Astrocyte of the cerebellum (primary cell): Measurements from ENCODE around the gene SRPK2.

ENCODE experiments used
- DNase-seq: peaks from one replicate; pipeline ENCODE4 v3.0.0-alpha.2; 2011; ENCODE audit warnings: low read depth
- H3K4me3 ChIP-seq: 2 replicates; pipeline ENCODE4 v1.5.1; 2011; ENCODE audit warnings: mild to moderate bottlenecking, low read depth, low read length, moderate library complexity
- in situ Hi-C: cut with HindIII; loops from 2 replicates; pipeline ENCODE4 v1.10.0; 2017; ENCODE audit warnings: low sequenced_read_pairs
- TF ChIP-seq, protein P1 (sequence below): IDR thresholded peaks from 2 replicates; pipeline ENCODE4 v1.5.1; 2012; ENCODE audit warnings: low read length, low read depth, moderate library complexity, mild to moderate bottlenecking; ENCODE audit errors: missing control alignments

Gene SRPK2

DNA sequence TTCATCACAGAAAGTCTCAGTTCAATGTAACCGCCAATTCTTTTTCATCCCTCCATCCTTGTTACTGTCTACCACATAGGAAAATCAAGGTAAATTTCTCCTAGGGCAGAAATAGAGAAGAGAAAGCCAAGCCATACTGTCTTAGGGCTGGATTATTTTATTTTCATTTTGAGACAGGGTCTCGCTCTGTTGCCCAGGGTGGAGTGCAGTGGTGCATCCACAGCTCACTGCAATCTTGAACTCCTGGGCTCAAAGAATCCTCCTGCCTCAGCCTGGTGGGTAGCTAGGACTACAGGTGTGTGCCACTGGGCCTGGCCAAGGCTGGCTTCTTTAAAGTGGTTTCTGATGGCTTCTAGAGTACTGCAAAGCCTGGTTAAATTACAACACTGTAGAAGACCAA is 181.7 kb downstream of the SRPK2 start:
- in situ Hi-C loops = no loop called here
- no peak for DNase-seq
- H3K4me3 ChIP-seq = no peak overlapping the region
- TF ChIP-seq, protein P1, sequence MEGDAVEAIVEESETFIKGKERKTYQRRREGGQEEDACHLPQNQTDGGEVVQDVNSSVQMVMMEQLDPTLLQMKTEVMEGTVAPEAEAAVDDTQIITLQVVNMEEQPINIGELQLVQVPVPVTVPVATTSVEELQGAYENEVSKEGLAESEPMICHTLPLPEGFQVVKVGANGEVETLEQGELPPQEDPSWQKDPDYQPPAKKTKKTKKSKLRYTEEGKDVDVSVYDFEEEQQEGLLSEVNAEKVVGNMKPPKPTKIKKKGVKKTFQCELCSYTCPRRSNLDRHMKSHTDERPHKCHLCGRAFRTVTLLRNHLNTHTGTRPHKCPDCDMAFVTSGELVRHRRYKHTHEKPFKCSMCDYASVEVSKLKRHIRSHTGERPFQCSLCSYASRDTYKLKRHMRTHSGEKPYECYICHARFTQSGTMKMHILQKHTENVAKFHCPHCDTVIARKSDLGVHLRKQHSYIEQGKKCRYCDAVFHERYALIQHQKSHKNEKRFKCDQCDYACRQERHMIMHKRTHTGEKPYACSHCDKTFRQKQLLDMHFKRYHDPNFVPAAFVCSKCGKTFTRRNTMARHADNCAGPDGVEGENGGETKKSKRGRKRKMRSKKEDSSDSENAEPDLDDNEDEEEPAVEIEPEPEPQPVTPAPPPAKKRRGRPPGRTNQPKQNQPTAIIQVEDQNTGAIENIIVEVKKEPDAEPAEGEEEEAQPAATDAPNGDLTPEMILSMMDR = no peak

DNA sequence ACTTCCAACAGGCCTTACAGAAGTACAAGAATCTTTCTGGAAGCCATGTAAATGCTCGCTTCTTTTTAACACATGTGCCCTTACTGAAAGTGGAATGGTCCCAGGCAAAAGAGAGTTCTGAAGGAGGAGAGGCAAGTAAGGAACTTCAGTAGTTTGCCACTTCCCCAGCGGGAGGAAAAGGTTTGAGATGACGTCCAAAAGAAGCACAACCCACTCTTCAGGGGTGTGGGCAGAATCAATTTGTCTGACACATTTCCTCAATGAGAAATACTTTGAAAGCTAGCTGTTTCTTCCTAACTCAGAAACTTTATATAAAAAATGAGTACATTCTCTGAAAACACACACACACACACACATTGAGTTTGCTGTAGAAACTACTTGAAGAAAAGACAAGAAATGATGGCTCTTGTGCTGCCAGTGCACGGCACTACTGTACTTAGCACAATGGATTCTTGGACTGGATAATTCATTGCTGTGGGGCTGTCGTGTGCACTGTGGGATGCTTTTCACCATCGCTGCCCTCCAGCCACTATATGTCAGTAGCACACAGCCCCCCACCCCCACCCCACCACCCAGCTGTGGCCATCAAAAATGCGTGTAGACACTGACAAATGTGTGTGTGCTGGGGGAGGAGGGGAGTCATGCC is 183.0 kb downstream of the SRPK2 start:
- no peak overlapping the region for H3K4me3 ChIP-seq
- in situ Hi-C loops = no loop called here
- TF ChIP-seq, protein P1 = no peak
- no peak for DNase-seq

DNA sequence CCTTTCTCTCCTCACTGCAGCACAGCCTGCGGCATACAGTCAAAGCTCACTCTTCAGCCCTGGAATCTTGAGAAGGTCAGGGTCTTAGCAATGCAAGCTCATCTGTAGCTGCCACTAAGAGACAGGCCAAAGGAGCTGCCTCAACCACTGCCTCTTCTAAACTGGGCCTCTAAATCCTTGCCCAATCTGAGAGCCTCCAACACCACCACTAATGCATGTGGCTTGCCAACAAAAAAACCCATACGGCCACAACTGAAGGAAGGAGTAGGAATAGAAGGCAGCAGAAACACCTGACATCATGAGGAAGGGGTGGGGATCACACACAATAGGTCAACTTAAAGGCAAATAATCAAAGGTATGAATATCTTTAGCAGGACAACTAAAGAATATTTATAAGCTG is 183.8 kb downstream of the SRPK2 start:
- DNase-seq = no peak
- in situ Hi-C loops = no loop called here
- H3K4me3 ChIP-seq = no peak overlapping the region
- TF ChIP-seq, protein P1 = no peak

DNA sequence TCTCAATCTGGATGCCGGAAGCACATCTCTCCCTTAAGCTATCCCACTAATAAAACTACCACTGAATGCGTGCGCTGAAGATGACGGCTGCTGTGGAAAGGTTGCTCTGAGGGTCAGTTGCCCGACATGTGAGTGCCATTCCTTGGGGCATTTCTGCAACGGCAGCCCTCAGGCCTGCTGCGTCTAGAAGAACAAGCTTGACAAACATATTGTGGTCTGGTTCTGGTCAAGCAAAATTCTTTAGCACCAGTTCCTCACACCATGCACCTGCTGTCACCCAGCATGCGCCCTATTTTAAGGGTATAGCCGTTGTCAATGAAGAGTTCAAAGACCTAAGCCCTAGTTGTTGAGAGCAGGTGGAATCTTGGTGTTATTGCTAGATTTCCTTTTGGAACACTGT is 184.2 kb downstream of the SRPK2 start:
- H3K4me3 ChIP-seq = no peak overlapping the region
- TF ChIP-seq, protein P1 = no peak
- no peak for DNase-seq
- in situ Hi-C loops = no loop called here

DNA sequence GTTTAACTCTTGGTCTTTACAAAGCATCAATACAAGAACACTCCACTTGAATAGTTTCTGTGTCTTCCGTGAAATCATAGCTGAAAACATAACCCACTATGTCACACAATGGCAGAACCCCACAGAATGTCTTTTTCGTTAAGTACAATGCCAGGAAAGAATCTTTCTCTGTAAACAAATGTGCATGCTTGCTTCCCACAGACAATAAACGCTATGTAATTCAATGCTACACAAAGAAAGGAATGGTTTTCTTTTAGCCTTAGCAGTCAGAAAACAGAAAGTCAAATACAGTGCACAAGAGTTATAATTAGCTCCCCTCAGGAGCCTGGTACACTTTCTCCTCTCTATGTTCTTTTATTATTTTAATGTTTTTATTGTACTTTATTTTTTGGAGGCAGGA is 186.1 kb downstream of the SRPK2 start:
- in situ Hi-C loops = no loop called here
- no peak overlapping the region for H3K4me3 ChIP-seq
- peak; percentile 49 for DNase-seq
- TF ChIP-seq, protein P1 = no peak

DNA sequence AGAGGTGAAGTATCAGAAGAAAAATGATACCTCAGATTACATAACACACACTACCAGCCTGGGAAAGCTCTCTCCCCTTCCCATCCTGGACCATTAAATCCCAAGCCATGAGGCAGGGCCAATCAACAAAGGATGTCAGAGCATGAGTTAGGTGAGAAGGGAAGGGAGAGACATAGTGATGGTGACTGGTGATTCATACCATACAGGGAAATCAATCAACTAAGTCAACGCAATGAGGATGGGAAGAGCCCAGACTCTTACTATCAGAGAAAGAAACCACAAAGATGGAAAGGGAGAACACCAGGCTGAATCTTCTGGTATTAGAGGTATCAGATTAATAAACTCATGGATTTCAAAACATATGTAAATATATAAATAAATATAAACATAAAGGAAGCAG is 189.3 kb downstream of the SRPK2 start:
- TF ChIP-seq, protein P1 = no peak
- no peak for DNase-seq
- H3K4me3 ChIP-seq = no peak overlapping the region
- in situ Hi-C loops = no loop called here
